ENCODE results near the gene EML6.

EML6 gene

GRCh38 chr2:54770676-54771075, 47.2 kb downstream of the EML6 start:
- Histone ChIP-seq H3K27me3 (replicated peaks; ENCODE audit: control insufficient read depth, insufficient read depth, low read length, poor library complexity, severe bottlenecking) (no peaks in the 10 kb centered on the region), H3K4me1 (ENCODE audit: control insufficient read depth, insufficient read depth, low read length, poor library complexity, severe bottlenecking) (no peaks in the 10 kb centered on the region), H3K4me3 (ENCODE audit: insufficient read depth, low read depth, low read length, poor library complexity, severe bottlenecking) (no peak overlapping the region), H3K36me3 (ENCODE audit: control insufficient read depth, insufficient read depth, low read length) (no peaks in the 10 kb centered on the region), H3K27ac (ENCODE audit: insufficient read depth, low read length, poor library complexity, severe bottlenecking) (no peak overlapping the region), H3K9me3 (ENCODE audit: control insufficient read depth, low read length) (no peaks in the 10 kb centered on the region)
- DNase-seq, result no peak

- H3K27ac ChIP-seq (ENCODE audit: insufficient read depth, low read length, poor library complexity, severe bottlenecking), result no peak overlapping the region
- H3K4me1 ChIP-seq (ENCODE audit: control insufficient read depth, insufficient read depth, low read length, poor library complexity, severe bottlenecking), result no peaks in the 10 kb centered on the region
- H3K36me3 ChIP-seq (ENCODE audit: control insufficient read depth, insufficient read depth, low read length), result no peaks in the 10 kb centered on the region
- H3K27me3 ChIP-seq (replicated peaks; ENCODE audit: control insufficient read depth, insufficient read depth, low read length, poor library complexity, severe bottlenecking), result no peaks in the 10 kb centered on the region
- H3K9me3 ChIP-seq (ENCODE audit: control insufficient read depth, low read length), result no peaks in the 10 kb centered on the region
- H3K4me3 ChIP-seq (ENCODE audit: insufficient read depth, low read depth, low read length, poor library complexity, severe bottlenecking), result no peak overlapping the region
- DNase-seq, result no peak
Observed at GRCh38 chr2:54771166-54771885, 47.9 kb downstream of the EML6 start.

- Histone ChIP-seq H3K4me3 (ENCODE audit: insufficient read depth, low read depth, low read length, poor library complexity, severe bottlenecking) (no peak overlapping the region), H3K4me1 (ENCODE audit: control insufficient read depth, insufficient read depth, low read length, poor library complexity, severe bottlenecking) (no peaks in the 10 kb centered on the region), H3K27me3 (replicated peaks; ENCODE audit: control insufficient read depth, insufficient read depth, low read length, poor library complexity, severe bottlenecking) (no peaks in the 10 kb centered on the region), H3K9me3 (ENCODE audit: control insufficient read depth, low read length) (no peaks in the 10 kb centered on the region), H3K36me3 (ENCODE audit: control insufficient read depth, insufficient read depth, low read length) (no peaks in the 10 kb centered on the region), H3K27ac (ENCODE audit: insufficient read depth, low read length, poor library complexity, severe bottlenecking) (no peak overlapping the region)
- no peak for DNase-seq
Observed at GRCh38 chr2:54772110-54772509, 48.6 kb downstream of the EML6 start.

GRCh38 chr2:54772531-54772930, 49.1 kb downstream of the EML6 start:
- no peaks in the 10 kb centered on the region for H3K27me3 ChIP-seq (replicated peaks; ENCODE audit: control insufficient read depth, insufficient read depth, low read length, poor library complexity, severe bottlenecking)
- no peaks in the 10 kb centered on the region for H3K36me3 ChIP-seq (ENCODE audit: control insufficient read depth, insufficient read depth, low read length)
- no peak overlapping the region for H3K27ac ChIP-seq (ENCODE audit: insufficient read depth, low read length, poor library complexity, severe bottlenecking)
- H3K4me1 ChIP-seq (ENCODE audit: control insufficient read depth, insufficient read depth, low read length, poor library complexity, severe bottlenecking), result no peaks in the 10 kb centered on the region
- DNase-seq, result no peak
- no peak overlapping the region for H3K4me3 ChIP-seq (ENCODE audit: insufficient read depth, low read depth, low read length, poor library complexity, severe bottlenecking)
- no peaks in the 10 kb centered on the region for H3K9me3 ChIP-seq (ENCODE audit: control insufficient read depth, low read length)

- H3K4me1 ChIP-seq (ENCODE audit: control insufficient read depth, insufficient read depth, low read length, poor library complexity, severe bottlenecking), result no peaks in the 10 kb centered on the region
- no peak overlapping the region for H3K27ac ChIP-seq (ENCODE audit: insufficient read depth, low read length, poor library complexity, severe bottlenecking)
- no peaks in the 10 kb centered on the region for H3K27me3 ChIP-seq (replicated peaks; ENCODE audit: control insufficient read depth, insufficient read depth, low read length, poor library complexity, severe bottlenecking)
- H3K36me3 ChIP-seq (ENCODE audit: control insufficient read depth, insufficient read depth, low read length), result no peaks in the 10 kb centered on the region
- no peak overlapping the region for H3K4me3 ChIP-seq (ENCODE audit: insufficient read depth, low read depth, low read length, poor library complexity, severe bottlenecking)
- DNase-seq, result no peak
- H3K9me3 ChIP-seq (ENCODE audit: control insufficient read depth, low read length), result no peaks in the 10 kb centered on the region
Observed at GRCh38 chr2:54773233-54773632, 49.8 kb downstream of the EML6 start.

GRCh38 chr2:54773838-54774237, 50.4 kb downstream of the EML6 start:
- DNase-seq, result no peak

GRCh38 chr2:54775710-54776109, 52.2 kb downstream of the EML6 start:
- no peak for DNase-seq
- Histone ChIP-seq H3K9me3 (ENCODE audit: control insufficient read depth, low read length) (no peaks in the 10 kb centered on the region), H3K36me3 (ENCODE audit: control insufficient read depth, insufficient read depth, low read length) (no peaks in the 10 kb centered on the region), H3K4me1 (ENCODE audit: control insufficient read depth, insufficient read depth, low read length, poor library complexity, severe bottlenecking) (no peaks in the 10 kb centered on the region), H3K4me3 (ENCODE audit: insufficient read depth, low read depth, low read length, poor library complexity, severe bottlenecking) (no peak overlapping the region), H3K27me3 (replicated peaks; ENCODE audit: control insufficient read depth, insufficient read depth, low read length, poor library complexity, severe bottlenecking) (no peaks in the 10 kb centered on the region), H3K27ac (ENCODE audit: insufficient read depth, low read length, poor library complexity, severe bottlenecking) (no peak overlapping the region)

More at GRCh38 chr2:54773838-54774237, 50.4 kb downstream of the EML6 start:
- H3K27me3 ChIP-seq (replicated peaks; ENCODE audit: control insufficient read depth, insufficient read depth, low read length, poor library complexity, severe bottlenecking), result no peaks in the 10 kb centered on the region
- no peaks in the 10 kb centered on the region for H3K36me3 ChIP-seq (ENCODE audit: control insufficient read depth, insufficient read depth, low read length)
- no peak overlapping the region for H3K4me3 ChIP-seq (ENCODE audit: insufficient read depth, low read depth, low read length, poor library complexity, severe bottlenecking)
- H3K27ac ChIP-seq (ENCODE audit: insufficient read depth, low read length, poor library complexity, severe bottlenecking), result no peak overlapping the region
- no peaks in the 10 kb centered on the region for H3K4me1 ChIP-seq (ENCODE audit: control insufficient read depth, insufficient read depth, low read length, poor library complexity, severe bottlenecking)
- H3K9me3 ChIP-seq (ENCODE audit: control insufficient read depth, low read length), result no peaks in the 10 kb centered on the region

GRCh38 chr2:54776494-54776893, 53.0 kb downstream of the EML6 start:
- H3K36me3 ChIP-seq (ENCODE audit: control insufficient read depth, insufficient read depth, low read length), result no peaks in the 10 kb centered on the region
- no peak overlapping the region for H3K4me3 ChIP-seq (ENCODE audit: insufficient read depth, low read depth, low read length, poor library complexity, severe bottlenecking)
- H3K27me3 ChIP-seq (replicated peaks; ENCODE audit: control insufficient read depth, insufficient read depth, low read length, poor library complexity, severe bottlenecking), result no peaks in the 10 kb centered on the region
- DNase-seq, result no peak
- no peaks in the 10 kb centered on the region for H3K4me1 ChIP-seq (ENCODE audit: control insufficient read depth, insufficient read depth, low read length, poor library complexity, severe bottlenecking)
- H3K27ac ChIP-seq (ENCODE audit: insufficient read depth, low read length, poor library complexity, severe bottlenecking), result no peak overlapping the region
- no peaks in the 10 kb centered on the region for H3K9me3 ChIP-seq (ENCODE audit: control insufficient read depth, low read length)

GRCh38 chr2:54783349-54783748, 59.9 kb downstream of the EML6 start:
- H3K27ac ChIP-seq (ENCODE audit: insufficient read depth, low read length, poor library complexity, severe bottlenecking), result no peak overlapping the region
- no peak overlapping the region for H3K4me3 ChIP-seq (ENCODE audit: insufficient read depth, low read depth, low read length, poor library complexity, severe bottlenecking)
- H3K4me1 ChIP-seq (ENCODE audit: control insufficient read depth, insufficient read depth, low read length, poor library complexity, severe bottlenecking), result no peaks in the 10 kb centered on the region
- H3K9me3 ChIP-seq (ENCODE audit: control insufficient read depth, low read length), result no peaks in the 10 kb centered on the region
- no peaks in the 10 kb centered on the region for H3K27me3 ChIP-seq (replicated peaks; ENCODE audit: control insufficient read depth, insufficient read depth, low read length, poor library complexity, severe bottlenecking)
- DNase-seq, result no peak
- no peaks in the 10 kb centered on the region for H3K36me3 ChIP-seq (ENCODE audit: control insufficient read depth, insufficient read depth, low read length)

GRCh38 chr2:54787270-54787669, 63.8 kb downstream of the EML6 start:
- Histone ChIP-seq H3K9me3 (ENCODE audit: control insufficient read depth, low read length) (no peaks in the 10 kb centered on the region), H3K27ac (ENCODE audit: insufficient read depth, low read length, poor library complexity, severe bottlenecking) (no peak overlapping the region), H3K4me1 (ENCODE audit: control insufficient read depth, insufficient read depth, low read length, poor library complexity, severe bottlenecking) (no peaks in the 10 kb centered on the region), H3K36me3 (ENCODE audit: control insufficient read depth, insufficient read depth, low read length) (no peaks in the 10 kb centered on the region), H3K4me3 (ENCODE audit: insufficient read depth, low read depth, low read length, poor library complexity, severe bottlenecking) (no peak overlapping the region), H3K27me3 (replicated peaks; ENCODE audit: control insufficient read depth, insufficient read depth, low read length, poor library complexity, severe bottlenecking) (no peaks in the 10 kb centered on the region)
- DNase-seq, result no peak
